GM23338 (cell line): ENCODE data around the gene CFB. TPM values are rescaled to one million over a fixed set of nuclear protein-coding genes. Genes with fewer than 3 reads are reported as not detected.
"Not testable (repeated sequence)": the region's sequence is repeated elsewhere in the genome, so short reads cannot be mapped to it uniquely, and the experiment has no call there.

Experiments used
- ATAC-seq: fragments of 200-7000 bp; cut with Tn5 transposase; 3 replicates; pipeline ENCODE4 v1.9.1; 2020
- DNase-seq: peaks from one replicate; pipeline ENCODE4 v3.0.0-alpha.2; 2015; ENCODE audit warnings: low spot score
- H2AFZ ChIP-seq: fragments of 200-600 bp; sonication (generic); 2 replicates; pipeline ENCODE4 v1.8.0; 2016; ENCODE audit warnings: antibody characterized with exemption, mild to moderate bottlenecking, moderate library complexity
- H3F3A ChIP-seq: fragments of 200-600 bp; sonication (generic); replicated peaks from 2 replicates; pipeline ENCODE4 v1.8.0; 2017; ENCODE audit warnings: antibody characterized with exemption, mixed run types, low read depth
- H3K27ac ChIP-seq: fragments of 200-600 bp; sonication (generic); 2 replicates; pipeline ENCODE4 v1.6.1; 2016; ENCODE audit warnings: low read depth
- H3K27me3 ChIP-seq: fragments of 200-600 bp; sonication (generic); 2 replicates; pipeline ENCODE4 v1.8.0; 2016; ENCODE audit warnings: mild to moderate bottlenecking, mixed run types, moderate library complexity; ENCODE audit not compliant: insufficient read depth
- H3K36me3 ChIP-seq: fragments of 200-600 bp; sonication (generic); 2 replicates; pipeline ENCODE4 v1.8.0; 2016; ENCODE audit warnings: mild to moderate bottlenecking; ENCODE audit not compliant: insufficient read depth
- H3K4me1 ChIP-seq: fragments of 200-600 bp; sonication (generic); 2 replicates; pipeline ENCODE4 v1.8.0; 2016; ENCODE audit warnings: mild to moderate bottlenecking, moderate library complexity; ENCODE audit not compliant: insufficient read depth
- H3K4me2 ChIP-seq: fragments of 200-600 bp; sonication (generic); 2 replicates; pipeline ENCODE4 v1.7.1; 2017; ENCODE audit warnings: mixed run types
- H3K4me3 ChIP-seq: fragments of 200-600 bp; sonication (generic); 2 replicates; pipeline ENCODE4 v1.6.1; 2016; ENCODE audit warnings: mixed run types
- H3K79me2 ChIP-seq: fragments of 200-600 bp; sonication (generic); replicated peaks from 2 replicates; pipeline ENCODE4 v1.8.0; 2017; ENCODE audit warnings: mild to moderate bottlenecking; ENCODE audit not compliant: insufficient read depth
- H3K9me2 ChIP-seq: fragments of 200-600 bp; sonication (generic); 2 replicates; pipeline ENCODE4 v1.8.0; 2017; ENCODE audit not compliant: insufficient read depth
- H4K20me1 ChIP-seq: fragments of 200-600 bp; sonication (generic); replicated peaks from 2 replicates; pipeline ENCODE4 v1.8.0; 2017; ENCODE audit warnings: mild to moderate bottlenecking; ENCODE audit not compliant: insufficient read depth
- H3K27ac Mint-ChIP-seq: 2 replicates; pipeline ENCODE4 v1.8.0; 2020; ENCODE audit warnings: inconsistent platforms, mild to moderate bottlenecking, moderate library complexity, mixed read lengths
- H3K27me3 Mint-ChIP-seq: 3 replicates; pipeline ENCODE4 v1.8.0; 2022; ENCODE audit warnings: low read depth, mild to moderate bottlenecking, moderate library complexity, mixed read lengths, inconsistent platforms; ENCODE audit not compliant: insufficient read depth, poor library complexity
- H3K36me3 Mint-ChIP-seq: 3 replicates; pipeline ENCODE4 v1.8.0; 2021; ENCODE audit warnings: low read depth, mild to moderate bottlenecking, inconsistent platforms, moderate library complexity, mixed read lengths
- H3K4me1 Mint-ChIP-seq: 3 replicates; pipeline ENCODE4 v1.8.0; 2020; ENCODE audit warnings: mild to moderate bottlenecking, inconsistent platforms, mixed read lengths
- H3K4me3 Mint-ChIP-seq: 3 replicates; pipeline ENCODE4 v1.8.0; 2021; ENCODE audit warnings: moderate library complexity, mild to moderate bottlenecking, inconsistent platforms, mixed read lengths
- H3K9me3 Mint-ChIP-seq: 3 replicates; pipeline ENCODE4 v1.8.0; 2020; ENCODE audit warnings: moderate library complexity, mild to moderate bottlenecking, inconsistent platforms, mixed read lengths
- EZH2phosphoT487 ChIP-seq: fragments of 200-600 bp; sonication (generic); IDR thresholded peaks from one replicate; pipeline ENCODE4 v1.8.1; 2018; ENCODE audit warnings: antibody characterized with exemption; ENCODE audit not compliant: unreplicated experiment
- STAT1 ChIP-seq: IDR thresholded peaks from one replicate; pipeline ENCODE4 v1.6.1; 2016; ENCODE audit warnings: antibody characterized with exemption; ENCODE audit not compliant: unreplicated experiment
- ZNF114 ChIP-seq: fragments of 250-450 bp; sonication (Bioruptor Pico); IDR thresholded peaks from 2 replicates; pipeline ENCODE4 v1.5.0; 2020; ENCODE audit warnings: mild to moderate bottlenecking, moderate library complexity
- polyA plus RNA-seq: library from polyadenylated mRNA; unstranded; fragments of >200 nt; fragmentation: Nextera tagmentation; extraction: Ambion mirVana; gene quantifications from 2 replicates; pipeline ENCODE4 v1.2.1, GENCODE V29; 2016
- total RNA-seq: library from RNA; depleted of rRNA; stranded (reverse); fragments of >200 nt; shearing (Covaris generic); gene quantifications from 2 replicates; pipeline ENCODE4 v1.2.3, GENCODE V29; 2014
- TF ChIP-seq, protein P1 (sequence below), 2 experiments: fragments of 200-600 bp in 1 of 2; sonication (generic) in 1 of 2; conservative IDR thresholded peaks; 2 replicates each; pipeline versions ENCODE4 v1.5.1 to v1.6.1; 2016 to 2017; ENCODE audit warnings: antibody characterized with exemption in 2 of 2, low read depth in 2 of 2, mild to moderate bottlenecking in 2 of 2, moderate library complexity in 1 of 2

The CFB gene
- total and polyA plus RNA-seq, 2 experiments from 2014 or later, result 0.86 TPM; not detected in 1

DNA sequence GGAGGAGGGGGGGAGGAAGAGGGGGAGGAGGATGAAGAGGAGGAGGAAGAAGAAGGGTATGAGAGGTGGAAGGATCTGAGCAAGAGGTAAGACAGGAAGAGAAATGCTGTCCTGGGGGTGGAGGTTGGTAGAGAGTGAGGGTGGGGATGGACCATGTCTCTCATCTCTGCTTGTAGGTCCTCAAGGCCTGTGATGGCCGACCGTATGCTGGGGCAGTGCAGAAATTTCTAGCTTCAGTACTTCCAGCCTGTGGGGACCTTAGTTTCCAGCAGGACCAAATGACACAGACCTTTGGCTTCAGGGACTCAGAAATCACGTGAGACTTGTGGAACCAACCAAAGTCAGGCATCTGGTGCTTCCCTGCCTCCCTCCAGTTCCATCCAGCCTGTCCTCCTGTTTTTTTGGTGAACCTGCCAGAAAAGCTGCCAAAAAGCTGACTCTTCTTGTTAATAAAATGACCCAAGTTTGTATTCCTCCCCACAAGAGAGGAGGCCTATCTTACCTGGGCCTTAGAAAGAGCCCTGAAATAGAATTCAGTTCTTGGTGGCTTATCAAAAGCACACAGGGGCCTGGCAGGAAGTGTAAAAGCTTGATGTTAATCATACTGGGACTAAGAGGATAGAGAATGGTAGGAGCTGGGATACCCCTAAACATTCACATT lies 33.5 kb downstream of the CFB start:
- no peaks in the 10 kb centered on the region for H3K4me1 ChIP-seq
- ATAC-seq (no peak), DNase-seq (no peak)
- no peak overlapping the region for H3K4me3 ChIP-seq
- Mint-ChIP-seq H3K4me3 (no peak overlapping the region), H3K4me1 (no peaks in the 10 kb centered on the region; the same call in 2 of the 3 replicates), H3K27ac (no peak overlapping the region), H3K27me3 (peaks cover 2% of the 10 kb centered on the region), H3K9me3 (peaks cover 26% of the 10 kb centered on the region), H3K36me3 (peaks cover 25% of the 10 kb centered on the region; the same call in 2 of the 3 replicates)
- H3K27me3 ChIP-seq, result no peaks in the 10 kb centered on the region
- no peak overlapping the region for H2AFZ ChIP-seq
- no peak for TF ChIP-seq STAT1
- no peak for TF ChIP-seq ZNF114 (CRISPR knock-in tag)
- TF ChIP-seq, protein P1, sequence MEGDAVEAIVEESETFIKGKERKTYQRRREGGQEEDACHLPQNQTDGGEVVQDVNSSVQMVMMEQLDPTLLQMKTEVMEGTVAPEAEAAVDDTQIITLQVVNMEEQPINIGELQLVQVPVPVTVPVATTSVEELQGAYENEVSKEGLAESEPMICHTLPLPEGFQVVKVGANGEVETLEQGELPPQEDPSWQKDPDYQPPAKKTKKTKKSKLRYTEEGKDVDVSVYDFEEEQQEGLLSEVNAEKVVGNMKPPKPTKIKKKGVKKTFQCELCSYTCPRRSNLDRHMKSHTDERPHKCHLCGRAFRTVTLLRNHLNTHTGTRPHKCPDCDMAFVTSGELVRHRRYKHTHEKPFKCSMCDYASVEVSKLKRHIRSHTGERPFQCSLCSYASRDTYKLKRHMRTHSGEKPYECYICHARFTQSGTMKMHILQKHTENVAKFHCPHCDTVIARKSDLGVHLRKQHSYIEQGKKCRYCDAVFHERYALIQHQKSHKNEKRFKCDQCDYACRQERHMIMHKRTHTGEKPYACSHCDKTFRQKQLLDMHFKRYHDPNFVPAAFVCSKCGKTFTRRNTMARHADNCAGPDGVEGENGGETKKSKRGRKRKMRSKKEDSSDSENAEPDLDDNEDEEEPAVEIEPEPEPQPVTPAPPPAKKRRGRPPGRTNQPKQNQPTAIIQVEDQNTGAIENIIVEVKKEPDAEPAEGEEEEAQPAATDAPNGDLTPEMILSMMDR (conservative IDR thresholded peaks at IDR 0.05; ENCODE audit: low read depth in 2 of 2), result no peak
- TF ChIP-seq EZH2phosphoT487, result no peak
- H3K9me2 ChIP-seq, result no peaks in the 10 kb centered on the region
- H3K4me2 ChIP-seq, result no peak overlapping the region
- no peak overlapping the region for H3K27ac ChIP-seq
- H3F3A ChIP-seq, result no peaks in the 10 kb centered on the region
- H4K20me1 ChIP-seq, result no peaks in the 10 kb centered on the region; the same call in 1 of the 2 replicates
- no peaks in the 10 kb centered on the region for H3K79me2 ChIP-seq
- no peaks in the 10 kb centered on the region for H3K36me3 ChIP-seq

DNA sequence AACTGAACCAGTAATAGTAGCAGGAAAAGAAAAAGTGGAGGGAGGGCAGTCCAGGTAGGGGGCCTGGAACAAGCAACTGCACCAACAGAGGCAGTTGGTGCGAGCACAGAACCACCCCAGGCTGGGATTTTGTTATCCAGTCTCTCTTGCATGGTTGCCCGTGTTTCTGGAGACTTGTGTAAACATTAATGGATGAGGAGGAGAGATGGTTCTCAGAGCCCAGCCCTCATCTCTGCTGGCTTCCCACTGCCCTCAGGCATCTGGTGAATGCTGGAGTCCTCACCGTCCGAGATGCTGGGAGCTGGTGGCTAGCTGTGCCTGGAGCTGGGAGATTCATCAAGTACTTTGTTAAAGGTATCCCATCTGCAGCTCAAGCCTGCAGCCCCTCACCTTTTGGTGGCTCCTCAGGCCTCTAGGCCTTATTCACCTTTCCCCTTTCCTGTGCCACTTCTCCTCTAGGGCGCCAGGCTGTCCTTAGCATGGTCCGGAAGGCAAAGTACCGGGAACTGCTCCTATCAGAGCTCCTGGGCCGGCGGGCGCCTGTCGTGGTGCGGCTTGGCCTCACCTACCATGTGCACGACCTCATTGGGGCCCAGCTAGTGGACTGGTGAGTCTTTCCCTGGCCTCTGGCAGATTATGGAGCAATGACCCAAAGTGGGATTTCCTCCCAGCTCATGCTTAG lies 34.4 kb downstream of the CFB start:
- H3K27me3 Mint-ChIP-seq, H3K36me3 ChIP-seq, H3K27ac ChIP-seq, H2AFZ ChIP-seq, H3K9me2 ChIP-seq, ATAC-seq, H4K20me1 ChIP-seq, H3K4me3 Mint-ChIP-seq, H3K4me1 Mint-ChIP-seq, H3K79me2 ChIP-seq, H3K4me2 ChIP-seq, H3K4me3 ChIP-seq, DNase-seq, H3K27me3 ChIP-seq, H3F3A ChIP-seq, H3K4me1 ChIP-seq, H3K27ac Mint-ChIP-seq: not testable (repeated sequence)
- H3K9me3 Mint-ChIP-seq, result peaks cover 20% of the 10 kb centered on the region
- peaks cover 18% of the 10 kb centered on the region; the same call in 2 of the 3 replicates for H3K36me3 Mint-ChIP-seq

DNA sequence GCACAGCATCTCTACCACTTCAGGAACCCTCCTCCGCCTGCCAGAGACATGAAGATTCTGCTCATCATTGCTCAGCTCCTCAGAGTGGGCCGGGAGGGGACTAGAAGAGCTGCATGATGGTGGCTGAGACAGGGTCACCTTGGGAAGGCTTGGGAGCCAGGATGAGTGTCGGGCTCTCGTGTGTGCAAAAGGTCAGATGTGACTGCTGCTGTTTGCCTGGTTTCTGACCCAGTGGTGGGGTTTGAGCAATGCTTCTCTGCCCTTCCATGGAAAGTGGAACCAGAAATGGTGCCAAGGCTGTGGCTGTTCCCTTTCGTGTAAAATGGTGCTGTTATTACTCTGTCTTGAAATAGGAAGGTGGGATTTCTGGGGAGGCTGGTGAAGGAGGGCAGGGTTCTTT lies 35.1 kb downstream of the CFB start:
- H3K27me3 Mint-ChIP-seq, H2AFZ ChIP-seq, H3K4me1 Mint-ChIP-seq, H3K27ac Mint-ChIP-seq, H4K20me1 ChIP-seq, H3K36me3 ChIP-seq, ATAC-seq, H3K4me3 Mint-ChIP-seq, H3K27ac ChIP-seq, DNase-seq, H3K79me2 ChIP-seq, H3K4me1 ChIP-seq, H3F3A ChIP-seq, H3K4me2 ChIP-seq, H3K4me3 ChIP-seq, H3K27me3 ChIP-seq, H3K9me2 ChIP-seq: not testable (repeated sequence)
- H3K36me3 Mint-ChIP-seq, result peaks cover 14% of the 10 kb centered on the region; the same call in 2 of the 3 replicates
- peaks cover 16% of the 10 kb centered on the region for H3K9me3 Mint-ChIP-seq

DNA sequence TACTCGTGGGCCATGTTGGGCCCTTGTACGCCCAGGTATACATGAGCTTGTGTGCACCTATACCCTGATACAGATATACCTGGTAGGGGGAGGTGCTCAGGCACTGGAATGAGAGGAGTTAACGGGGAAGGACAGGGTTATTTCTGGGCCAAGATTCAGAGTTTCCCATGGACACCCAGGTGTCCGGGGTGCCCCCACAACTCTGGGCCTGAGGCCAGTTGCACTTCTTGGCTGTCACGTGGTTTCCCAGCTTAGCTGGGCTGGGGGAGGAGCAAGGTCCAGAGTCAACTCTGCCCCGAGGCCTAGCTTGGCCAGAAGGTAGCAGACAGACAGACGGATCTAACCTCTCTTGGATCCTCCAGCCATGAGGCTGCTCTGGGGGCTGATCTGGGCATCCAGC lies 35.8 kb downstream of the CFB start, which contains the start of gene C4A:
C4A (plus strand) TSS at position 314 of the 400 bp plus-strand sequence; CDS start at position 365, 51 bp downstream.
- Mint-ChIP-seq H3K36me3 (peaks cover 13% of the 10 kb centered on the region; the same call in 2 of the 3 replicates), H3K9me3 (peaks cover 14% of the 10 kb centered on the region)
- not testable (repeated sequence) for H3K4me1 Mint-ChIP-seq, H3K4me3 Mint-ChIP-seq, H3K4me3 ChIP-seq, H3K27ac ChIP-seq, H3K27me3 Mint-ChIP-seq, H3K27me3 ChIP-seq, H2AFZ ChIP-seq, DNase-seq, ATAC-seq, H3K79me2 ChIP-seq, H3F3A ChIP-seq, H3K36me3 ChIP-seq, H3K27ac Mint-ChIP-seq, H3K4me1 ChIP-seq, H3K9me2 ChIP-seq, H3K4me2 ChIP-seq, H4K20me1 ChIP-seq

DNA sequence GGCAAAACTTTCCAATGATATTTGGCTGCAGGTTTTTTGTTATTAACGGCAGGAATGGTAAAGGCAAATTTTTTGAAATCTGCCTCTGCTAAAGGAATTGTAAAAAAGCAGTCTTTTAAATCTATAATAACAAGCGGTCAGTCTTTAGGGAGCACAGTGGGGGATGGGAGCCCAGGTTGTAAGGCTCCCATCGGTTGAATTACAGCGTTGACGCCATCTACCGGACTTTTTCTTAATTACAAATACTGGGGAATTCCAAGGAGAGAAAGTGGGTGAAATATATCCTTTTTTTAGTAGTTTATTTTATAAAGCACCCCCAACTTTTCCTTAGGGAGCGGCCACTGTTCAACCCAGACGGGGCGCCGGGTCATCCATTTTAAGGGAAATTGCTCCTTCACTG lies 43.5 kb downstream of the CFB start:
- H3K4me1 Mint-ChIP-seq, H3K36me3 Mint-ChIP-seq, DNase-seq, H3K27ac ChIP-seq, H3K27ac Mint-ChIP-seq, H3K27me3 Mint-ChIP-seq, H2AFZ ChIP-seq, H3K27me3 ChIP-seq, H3K4me2 ChIP-seq, H4K20me1 ChIP-seq, H3K4me3 Mint-ChIP-seq, H3K4me1 ChIP-seq, H3K9me3 Mint-ChIP-seq, H3F3A ChIP-seq, H3K79me2 ChIP-seq, H3K36me3 ChIP-seq, H3K4me3 ChIP-seq, H3K9me2 ChIP-seq: not testable (repeated sequence)
- peak; percentile 80 for ATAC-seq
